ENCODE results near the gene CLTB. TPM values are rescaled to one million over a fixed set of nuclear protein-coding genes. Genes with fewer than 3 reads are reported as not detected.

CLTB gene
- total and polyA plus RNA-seq, 12 donors = 118 to 299 (median 160) TPM

GRCh38 chr5:176353533-176353932 lies 62.8 kb downstream of the CLTB start:
- Histone ChIP-seq H3K4me3 (no peak overlapping the region), H3K4me1 (replicated peaks in 1 of 2) (peaks cover 5 to 15% of the 10 kb centered on the region in 2 donors), H3K9me3 (replicated peaks in 1 of 3) (no peaks in the 10 kb centered on the region), H3K27ac (no peak overlapping the region), H3K36me3 (replicated peaks in 1 of 2) (peaks cover 0 to 84% of the 10 kb centered on the region in 2 donors), H3K27me3 (no peaks in the 10 kb centered on the region)
- TF ChIP-seq POLR2A (IDR thresholded peaks at IDR 0.05) (no peak), CTCF (IDR thresholded peaks at IDR 0.05) (no peak)
- DNase-seq = peak in 1 of 7 donors; percentile 41
- WGBS, 4 donors = 92 to 98% (median 96%) methylated on average over 4 of the region's 4 CpGs
- intact Hi-C loops (cut with DNase I) = no loop called here

GRCh38 chr5:176352116-176352878 lies 64.0 kb downstream of the CLTB start:
- H3K9me3 ChIP-seq (replicated peaks in 1 of 3) = no peaks in the 10 kb centered on the region
- WGBS, 4 donors = 43 to 52% (median 50%) methylated on average over 5 of the region's 5 CpGs
- peak overlapping the region in 4 of 5 donors; percentile 60 to 92 (median 75) for H3K27ac ChIP-seq
- peaks cover 0 to 86% of the 10 kb centered on the region in 2 donors for H3K36me3 ChIP-seq (replicated peaks in 1 of 2)
- no peaks in the 10 kb centered on the region for H3K27me3 ChIP-seq
- H3K4me3 ChIP-seq = no peak overlapping the region
- H3K4me1 ChIP-seq (replicated peaks in 1 of 2) = peaks cover 5 to 15% of the 10 kb centered on the region in 2 donors
- peak; percentile 66 to 92 (median 90) for DNase-seq
- TF ChIP-seq POLR2A (IDR thresholded peaks at IDR 0.05) = peak in 1 of 2 donors; percentile 58
- no peak for TF ChIP-seq CTCF (IDR thresholded peaks at IDR 0.05)
- intact Hi-C loops (cut with DNase I) = no loop called here

GRCh38 chr5:176350416-176350815 lies 65.9 kb downstream of the CLTB start:
- H3K4me3 ChIP-seq = no peak overlapping the region
- peaks cover 0 to 95% of the 10 kb centered on the region in 2 donors for H3K36me3 ChIP-seq (replicated peaks in 1 of 2)
- no peaks in the 10 kb centered on the region for H3K27me3 ChIP-seq
- TF ChIP-seq POLR2A (IDR thresholded peaks at IDR 0.05) = no peak
- TF ChIP-seq CTCF (IDR thresholded peaks at IDR 0.05) = no peak
- H3K27ac ChIP-seq = no peak overlapping the region
- intact Hi-C loops (cut with DNase I) = no loop called here
- H3K4me1 ChIP-seq (replicated peaks in 1 of 2) = peaks cover 5 to 15% of the 10 kb centered on the region in 2 donors
- DNase-seq = peak in 1 of 7 donors; percentile 41
- WGBS, 4 donors = 97 to 99% (median 98%) methylated on average over 7 to 8 of the region's 8 CpGs
- H3K9me3 ChIP-seq (replicated peaks in 1 of 3) = no peaks in the 10 kb centered on the region

- WGBS, 4 donors = 72 to 85% (median 77%) methylated on average over 2 of the region's 2 CpGs
- H3K27ac ChIP-seq = no peak overlapping the region
Measured at GRCh38 chr5:176342766-176343458, 73.4 kb downstream of the CLTB start.

More at GRCh38 chr5:176342766-176343458, 73.4 kb downstream of the CLTB start:
- H3K27me3 ChIP-seq = no peaks in the 10 kb centered on the region
- intact Hi-C loops (cut with DNase I) = no loop called here
- H3K9me3 ChIP-seq (replicated peaks in 1 of 3) = no peaks in the 10 kb centered on the region
- no peak overlapping the region for H3K4me3 ChIP-seq
- TF ChIP-seq CTCF (IDR thresholded peaks at IDR 0.05) = no peak
- no peak for TF ChIP-seq POLR2A (IDR thresholded peaks at IDR 0.05)
- H3K36me3 ChIP-seq (replicated peaks in 1 of 2) = peaks cover 5 to 57% of the 10 kb centered on the region in 2 donors
- DNase-seq = no peak
- H3K4me1 ChIP-seq (replicated peaks in 1 of 2) = peaks cover 5 to 8% of the 10 kb centered on the region in 2 donors
